HG03442 (cell line): ENCODE measurements around the gene GDPD4.

Experiments used
- ATAC-seq: cut with Tn5 transposase; IDR thresholded peaks from one replicate; pipeline ENCODE4 v1.9.1; 2021; ENCODE audit warnings: mild to moderate bottlenecking, moderate library complexity; ENCODE audit not compliant: unreplicated experiment

The GDPD4 gene

DNA sequence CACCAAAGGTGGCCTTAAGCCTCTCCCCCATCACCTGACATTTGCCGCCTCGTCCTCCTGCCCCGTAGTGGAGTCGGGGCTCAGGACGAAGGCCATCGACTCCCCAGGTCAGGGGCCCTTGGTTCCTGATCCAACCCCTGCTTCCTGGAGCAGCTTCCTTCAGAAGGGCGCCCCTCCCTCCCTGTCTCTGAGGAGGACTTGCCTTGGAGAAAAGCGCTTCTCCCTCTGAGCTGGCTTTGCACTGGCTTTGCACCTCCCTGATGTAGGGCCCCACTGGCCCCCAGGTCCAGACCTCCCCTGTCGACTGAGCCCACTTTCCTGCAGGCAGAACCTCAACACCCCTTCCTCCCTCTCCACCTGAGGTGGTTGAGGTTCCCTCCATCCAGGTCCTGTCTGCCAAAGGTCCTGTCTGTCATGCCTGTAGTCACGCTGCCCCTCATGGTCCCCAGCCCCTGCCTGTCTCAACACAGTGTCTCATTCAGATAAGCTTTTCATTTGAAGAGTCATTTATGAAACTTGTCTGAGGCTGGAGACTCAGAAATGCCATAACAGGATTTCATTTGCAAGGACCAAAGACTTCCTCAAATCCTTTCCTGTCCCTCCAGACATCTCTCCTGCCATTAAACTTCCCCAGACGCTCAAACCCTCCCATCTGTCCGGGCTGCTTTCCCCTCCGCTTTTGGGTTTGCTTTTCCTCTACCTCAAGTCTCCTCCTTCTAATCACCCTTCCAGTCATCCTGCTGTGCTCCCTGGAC lies 95.0 kb downstream of the GDPD4 start:
- ATAC-seq, result no peak

DNA sequence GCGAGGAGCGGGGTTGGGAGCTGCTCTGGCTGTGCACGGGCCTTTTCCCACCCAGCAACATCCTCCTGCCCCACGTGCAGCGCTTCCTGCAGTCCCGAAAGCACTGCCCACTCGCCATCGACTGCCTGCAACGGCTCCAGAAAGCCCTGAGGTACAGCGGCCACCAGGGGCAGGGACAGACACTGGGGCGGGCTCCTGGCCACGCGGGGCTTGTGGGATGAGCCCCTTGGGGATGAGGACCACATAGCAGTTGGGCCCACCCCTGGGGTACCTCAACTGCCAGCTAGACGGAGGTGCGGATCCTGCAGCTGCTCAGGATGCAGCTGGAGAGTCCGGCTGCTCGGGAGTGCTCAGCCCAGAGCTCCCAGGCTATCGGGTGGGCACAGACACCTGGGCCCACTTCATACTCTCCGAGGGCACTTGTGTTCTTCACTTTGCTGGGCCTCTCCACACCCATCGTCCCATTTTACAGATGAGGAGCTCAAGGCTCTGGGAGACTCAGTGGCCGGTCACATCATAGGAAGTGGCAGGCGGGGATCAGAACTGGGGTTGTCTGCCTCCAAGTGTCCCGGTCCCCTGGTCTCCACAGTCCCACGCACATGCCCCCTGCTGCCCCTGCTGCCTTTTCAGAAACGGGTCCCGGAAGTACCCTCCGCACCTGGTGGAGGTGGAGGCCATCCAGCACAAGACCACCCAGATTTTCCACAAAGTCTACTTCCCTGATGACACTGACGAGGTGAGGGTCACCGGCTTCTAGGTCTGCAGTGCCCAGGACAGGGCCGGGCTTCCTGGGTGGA lies 95.8 kb downstream of the GDPD4 start:
- no peak for ATAC-seq

DNA sequence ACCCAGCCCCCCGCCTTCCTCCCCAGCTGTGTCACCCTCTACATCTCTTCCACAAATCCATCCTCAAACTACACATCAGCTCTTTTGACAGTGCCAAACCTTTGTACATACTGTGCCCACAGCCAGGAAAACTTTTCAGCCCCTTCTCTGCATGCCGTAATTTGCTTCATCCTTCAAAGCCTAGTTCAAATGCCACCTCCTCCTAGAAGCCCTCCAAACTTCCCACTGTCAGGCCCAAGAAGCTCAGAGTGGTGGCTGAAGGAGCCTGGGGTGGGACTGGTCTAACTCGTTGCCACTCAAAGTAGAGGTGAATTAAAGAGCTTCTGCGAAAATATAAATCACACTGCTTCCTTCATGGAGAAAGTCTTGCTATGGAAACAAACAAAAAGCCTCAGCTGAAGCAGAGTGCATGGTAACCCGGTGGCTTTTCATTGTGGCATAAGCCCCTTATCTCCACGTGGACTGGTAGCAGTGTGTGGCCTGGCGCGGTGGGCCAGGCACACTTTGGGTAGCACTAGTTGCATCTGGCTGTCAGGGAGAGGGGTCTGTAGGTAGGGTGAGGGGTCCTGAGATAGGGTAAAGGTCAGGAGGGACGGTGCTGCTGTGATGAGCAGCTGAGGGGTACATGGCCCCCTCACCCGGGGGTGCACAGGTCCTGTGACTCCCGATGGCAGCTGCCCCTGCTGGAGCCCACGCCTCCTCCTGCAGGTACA lies 96.6 kb downstream of the GDPD4 start:
- ATAC-seq, result no peak

DNA sequence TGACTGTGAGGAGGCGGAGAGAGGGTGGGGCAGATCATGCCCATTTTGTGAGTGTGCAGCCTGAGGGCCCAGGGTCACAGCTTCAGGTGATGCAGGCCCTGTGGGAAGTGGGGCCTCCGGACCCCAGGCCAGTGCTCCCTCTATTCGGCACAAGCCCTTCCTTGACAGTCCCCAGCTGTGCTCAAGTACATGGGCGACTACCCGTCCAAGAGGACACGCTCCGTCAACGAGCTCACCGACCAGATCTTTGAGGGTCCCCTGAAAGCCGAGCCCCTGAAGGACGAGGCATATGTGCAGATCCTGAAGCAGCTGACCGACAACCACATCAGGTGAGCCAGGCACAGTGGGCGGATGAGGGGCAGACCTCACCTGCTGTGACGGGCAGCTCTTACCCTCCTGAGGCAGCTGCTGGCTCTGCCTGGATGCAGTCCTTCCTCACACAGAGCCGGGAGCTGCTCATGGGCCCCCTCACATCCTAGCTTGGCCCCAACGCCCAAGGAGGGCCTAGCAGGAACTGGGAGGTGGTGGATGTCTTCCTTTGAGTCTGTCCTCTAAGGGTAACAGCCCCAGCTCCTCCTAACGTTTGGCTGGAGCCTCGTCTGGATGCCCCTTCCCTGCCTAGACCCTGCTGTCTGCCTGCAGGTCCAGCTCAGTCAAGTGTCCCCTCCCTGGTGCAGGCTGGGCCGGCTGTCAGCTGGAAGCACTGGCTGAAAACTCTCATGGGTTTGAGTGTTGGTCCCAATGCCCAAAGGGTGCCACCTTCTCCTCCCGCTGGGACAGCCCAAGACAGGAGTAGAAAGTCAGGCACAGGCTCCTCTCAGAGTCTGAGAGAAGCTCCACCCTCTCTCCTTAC lies 97.4 kb downstream of the GDPD4 start:
- ATAC-seq, result no peak

DNA sequence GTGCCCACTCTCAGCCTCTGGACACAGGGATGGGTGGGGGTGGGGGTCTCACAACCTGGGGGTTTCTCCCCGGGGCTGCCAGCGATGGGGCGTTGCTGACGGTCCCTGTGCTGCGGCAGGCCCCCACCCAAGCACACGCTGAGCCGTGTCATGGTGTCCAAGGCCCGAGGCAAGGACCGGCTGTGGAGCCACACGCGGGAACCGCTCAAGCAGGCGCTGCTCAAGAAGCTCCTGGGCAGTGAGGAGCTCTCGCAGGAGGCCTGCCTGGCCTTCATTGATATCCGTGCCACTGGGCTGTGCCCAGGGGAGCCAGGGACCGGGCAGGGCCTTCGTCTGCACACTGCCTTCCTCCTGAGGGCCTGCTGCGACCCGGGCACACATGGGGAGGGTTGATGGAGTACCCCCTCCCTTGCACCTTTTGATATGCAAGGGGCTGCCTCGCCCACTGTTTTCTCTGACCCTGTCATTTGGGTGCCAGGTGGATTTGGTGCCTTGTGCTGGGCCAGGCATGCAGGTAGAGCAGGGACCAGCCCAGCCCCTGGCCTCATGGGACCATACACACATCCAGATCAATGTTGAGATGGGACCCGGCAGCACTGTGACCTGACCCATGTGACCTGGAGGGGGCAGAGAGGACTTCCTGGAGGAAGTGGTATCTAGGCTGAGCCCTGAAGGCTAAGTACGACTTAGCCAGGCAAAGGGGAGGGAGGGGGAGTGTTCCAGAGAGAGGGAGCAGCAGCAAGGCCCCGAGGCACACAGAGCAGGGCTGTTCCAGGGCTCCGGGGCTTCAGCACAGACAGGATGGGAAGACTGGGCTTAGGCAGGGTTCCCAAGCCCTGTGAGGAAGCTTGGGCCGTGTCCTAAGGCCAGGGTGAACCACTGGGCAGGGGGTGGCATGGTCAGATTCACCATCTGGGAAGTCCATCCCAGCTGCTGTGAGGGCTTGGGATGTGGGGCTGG lies 98.3 kb downstream of the GDPD4 start:
- ATAC-seq, result no peak

DNA sequence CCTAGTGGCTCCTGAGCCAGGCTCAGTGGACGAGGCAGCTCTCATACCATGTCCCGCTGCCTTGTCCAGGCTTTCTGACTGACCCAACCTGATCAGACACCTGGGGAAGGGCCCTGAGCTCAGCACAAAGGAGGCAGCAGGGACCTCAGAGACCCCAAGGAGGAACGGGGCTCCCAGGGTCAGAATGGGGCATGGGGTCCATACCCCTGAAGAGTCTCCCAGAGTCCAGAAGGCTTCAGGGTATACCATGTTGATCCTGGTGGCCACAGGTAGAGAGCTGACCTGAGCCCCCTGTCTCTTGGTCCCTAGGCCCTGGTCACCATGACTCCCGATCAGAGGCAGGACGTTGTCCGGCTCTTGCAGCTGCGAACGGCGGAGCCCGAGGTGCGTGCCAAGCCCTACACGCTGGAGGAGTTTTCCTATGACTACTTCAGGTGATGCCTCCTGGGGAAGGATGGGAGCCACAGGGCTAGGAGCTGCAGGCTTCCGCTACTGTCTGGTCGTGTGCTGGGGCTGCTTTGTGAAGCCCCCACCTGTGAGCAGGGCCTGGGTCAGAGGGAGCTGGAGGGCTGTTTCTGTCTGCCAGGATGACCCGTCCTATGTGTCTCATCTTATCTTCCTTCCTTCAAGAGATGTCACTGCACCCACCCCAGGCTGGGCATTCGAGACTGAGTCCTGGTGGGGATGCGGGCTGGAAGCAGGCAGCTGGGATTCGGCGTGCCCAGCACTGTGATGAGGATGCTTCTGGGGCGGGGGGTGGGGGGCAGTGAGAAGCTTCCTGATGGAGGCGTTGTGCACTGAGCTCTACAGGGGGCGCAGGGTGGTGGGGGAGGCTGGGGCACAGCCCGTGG lies 99.3 kb downstream of the GDPD4 start:
- ATAC-seq, result no peak

DNA sequence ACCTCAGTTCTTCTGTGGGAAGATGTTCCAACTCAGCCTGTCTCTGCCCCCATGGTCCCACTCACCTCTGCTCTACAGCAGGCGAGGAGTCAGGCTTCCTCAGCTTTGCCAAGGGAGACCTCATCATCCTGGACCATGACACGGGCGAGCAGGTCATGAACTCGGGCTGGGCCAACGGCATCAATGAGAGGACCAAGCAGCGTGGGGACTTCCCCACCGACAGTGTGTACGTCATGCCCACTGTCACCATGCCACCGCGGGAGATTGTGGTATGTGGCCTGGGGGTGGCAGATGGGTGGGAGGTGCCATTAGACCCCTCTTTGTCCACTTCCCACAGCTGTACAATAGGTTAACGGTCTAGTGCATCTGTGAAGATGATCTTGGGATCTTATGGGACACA lies 100.1 kb downstream of the GDPD4 start:
- no peak for ATAC-seq

DNA sequence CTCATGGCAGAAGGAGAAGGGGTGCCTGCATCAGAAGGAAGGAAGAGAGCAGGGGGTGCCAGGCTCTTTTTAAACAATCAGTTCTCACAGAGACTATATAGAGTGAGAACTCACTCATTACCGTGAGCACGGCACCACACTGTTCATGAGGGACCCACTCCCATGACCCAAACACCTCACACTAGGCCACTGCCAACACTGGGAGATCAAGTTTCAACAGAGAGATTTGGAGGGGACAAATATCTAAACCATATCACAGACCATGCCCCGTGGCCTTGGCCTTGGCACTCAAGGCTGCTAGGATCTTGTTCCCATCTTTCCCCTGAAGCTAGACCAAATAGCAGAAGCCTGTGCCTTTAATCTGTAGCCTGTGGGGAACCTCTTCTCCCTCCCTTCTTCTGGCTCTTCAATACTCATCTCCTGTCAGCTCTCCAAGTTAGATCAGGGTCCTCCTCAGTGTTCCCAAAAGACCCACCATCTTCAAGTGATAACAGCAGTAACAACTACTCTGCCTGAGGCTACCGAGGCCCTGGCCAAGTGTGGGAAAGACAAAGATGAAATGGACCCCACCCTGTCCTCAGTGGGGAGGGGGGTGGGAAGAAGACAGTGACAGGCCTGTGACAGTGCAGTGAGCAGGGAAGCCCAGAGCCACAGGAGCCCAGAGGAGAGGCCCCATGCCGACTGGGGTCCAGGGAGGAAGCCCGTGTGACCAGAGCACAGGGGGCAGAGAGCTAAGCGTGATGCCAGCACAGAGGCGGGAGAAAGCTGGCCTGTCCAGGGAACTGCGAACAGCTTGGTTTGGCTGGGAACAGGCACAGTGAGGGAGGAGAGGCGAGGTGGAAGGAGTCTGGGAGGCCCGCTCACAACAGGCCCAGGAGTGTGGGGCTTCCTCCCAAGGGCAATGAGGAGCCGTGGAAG lies 100.9 kb downstream of the GDPD4 start:
- ATAC-seq, result no peak

DNA sequence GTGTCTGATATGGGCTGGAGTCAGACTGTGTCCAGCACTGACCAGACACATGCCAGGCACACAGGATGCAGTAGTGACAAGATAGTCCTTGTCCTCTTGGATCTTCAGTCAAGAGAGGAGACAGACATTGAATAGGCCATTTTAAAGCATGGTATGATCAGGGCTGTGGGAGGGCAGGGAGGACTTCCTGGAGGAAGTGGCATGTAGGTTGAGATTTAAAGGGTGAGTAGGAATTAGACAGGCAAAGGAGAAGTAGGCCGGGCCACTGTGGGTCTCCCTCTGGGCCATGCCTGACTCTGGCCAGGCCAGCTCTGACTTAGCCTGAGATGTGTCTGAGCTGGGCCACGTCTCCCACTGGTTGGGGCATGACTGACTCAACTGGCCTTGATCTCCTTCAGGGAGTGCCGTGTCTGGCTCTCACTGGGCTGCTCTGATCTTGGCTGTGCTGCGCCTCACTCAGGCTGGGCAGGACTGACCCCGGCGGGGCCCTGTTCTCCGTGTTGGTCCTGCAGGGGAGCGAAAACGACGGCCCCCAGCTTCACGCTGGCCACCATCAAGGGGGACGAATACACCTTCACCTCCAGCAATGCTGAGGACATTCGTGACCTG lies 102.2 kb downstream of the GDPD4 start:
- ATAC-seq, result no peak

DNA sequence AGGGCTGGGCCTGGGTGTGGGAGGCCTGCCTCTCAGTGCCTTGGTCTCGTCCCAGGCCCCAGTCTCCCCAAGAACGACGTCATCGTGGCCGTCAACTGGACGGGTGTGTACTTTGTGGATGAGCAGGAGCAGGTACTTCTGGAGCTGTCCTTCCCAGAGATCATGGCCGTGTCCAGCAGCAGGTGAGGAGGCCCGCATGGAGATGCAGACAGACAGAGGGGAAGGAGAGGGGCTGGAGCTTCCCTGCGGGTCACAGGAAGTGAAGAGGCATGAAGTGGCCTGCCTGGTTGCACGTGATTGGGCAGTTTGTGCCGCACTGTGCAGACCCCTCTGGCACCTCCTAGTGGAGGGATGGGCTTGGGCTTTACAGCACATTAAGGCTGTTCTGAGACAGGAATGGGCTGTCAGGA lies 103.0 kb downstream of the GDPD4 start:
- ATAC-seq, result no peak

DNA sequence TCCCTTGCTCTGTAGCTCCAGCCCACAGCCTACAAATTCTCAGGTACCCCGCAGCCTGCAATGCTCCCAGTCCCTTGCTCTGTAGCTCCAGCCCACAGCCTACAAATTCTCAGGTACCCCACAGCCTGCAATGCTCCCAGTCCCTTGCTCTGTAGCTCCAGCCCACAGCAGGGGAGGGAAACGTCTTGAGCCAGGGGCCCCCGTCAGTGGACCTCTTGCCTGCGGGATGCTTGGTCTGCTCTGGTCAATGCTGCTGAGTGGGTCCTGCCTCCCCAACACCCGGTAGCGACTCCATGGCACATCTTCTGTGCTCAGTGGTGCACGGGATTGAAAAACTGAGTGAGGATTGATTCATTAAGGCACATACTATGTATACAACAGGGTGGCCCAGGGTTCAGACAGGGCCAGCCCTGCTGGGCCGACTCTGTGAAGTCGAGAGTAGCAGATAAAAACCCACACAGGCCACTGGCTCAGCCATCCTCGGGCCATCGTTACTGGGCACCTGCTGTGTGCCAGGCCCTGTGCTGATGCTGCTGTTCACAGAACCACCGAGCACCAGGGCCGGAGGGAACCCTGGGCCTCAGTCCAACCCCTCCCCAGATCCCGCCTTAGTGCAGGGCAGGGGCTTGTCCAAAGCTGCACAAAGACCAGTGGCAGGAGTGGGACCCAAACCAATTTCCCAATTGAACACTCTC lies 103.7 kb downstream of the GDPD4 start:
- no peak for ATAC-seq

DNA sequence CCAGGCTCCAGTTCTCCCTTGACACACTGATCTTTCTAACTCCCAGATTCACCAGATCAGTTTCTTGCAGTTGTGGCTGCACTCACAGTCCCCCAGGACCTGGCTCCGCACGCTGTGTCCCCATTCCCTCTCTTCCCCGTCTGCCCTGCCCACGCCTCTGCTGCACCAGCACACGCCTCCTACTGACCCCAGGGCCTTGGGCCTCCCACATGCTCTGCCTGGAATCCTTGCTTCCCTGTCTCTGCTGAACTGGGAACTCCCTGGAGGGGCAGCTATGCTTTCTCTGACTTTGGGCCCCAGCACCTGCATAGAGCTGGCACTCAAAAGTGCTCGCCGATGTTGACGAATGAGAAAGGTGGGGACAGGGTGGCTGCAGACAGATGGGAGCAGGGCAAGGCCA lies 104.5 kb downstream of the GDPD4 start:
- no peak for ATAC-seq

DNA sequence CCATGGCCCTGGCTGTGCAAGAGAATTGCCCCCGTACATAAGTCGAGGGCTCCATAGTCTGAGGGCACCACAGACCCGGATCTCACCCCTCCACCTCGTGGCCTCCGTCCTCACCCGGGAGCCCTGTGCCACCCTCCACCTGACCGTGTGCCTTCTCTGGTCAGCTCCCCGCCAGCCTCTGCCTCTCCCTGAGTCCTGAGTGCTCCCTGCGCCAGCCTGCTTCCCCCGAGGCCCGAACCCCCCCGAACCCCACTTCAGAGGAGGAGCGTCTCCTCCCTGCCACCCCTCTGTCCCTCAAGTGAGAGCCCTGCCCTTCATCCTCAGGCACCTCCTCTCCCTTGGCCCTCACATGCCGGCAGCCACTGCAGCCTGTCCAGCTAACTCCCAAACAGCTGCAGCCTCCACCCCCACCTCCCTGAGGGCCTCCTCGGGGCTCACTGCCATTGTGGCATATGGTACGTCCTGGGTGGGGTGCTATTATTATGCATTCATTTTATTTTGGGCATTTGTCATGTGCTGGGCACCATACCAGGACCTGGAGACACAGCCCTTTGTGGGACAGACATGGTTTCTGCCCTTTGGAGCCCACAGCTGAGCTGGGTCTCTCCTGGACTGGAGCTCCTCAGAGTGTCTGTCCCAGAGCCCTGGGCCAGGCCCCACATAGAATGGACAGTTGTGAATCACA lies 106.3 kb downstream of the GDPD4 start:
- ATAC-seq, result no peak

DNA sequence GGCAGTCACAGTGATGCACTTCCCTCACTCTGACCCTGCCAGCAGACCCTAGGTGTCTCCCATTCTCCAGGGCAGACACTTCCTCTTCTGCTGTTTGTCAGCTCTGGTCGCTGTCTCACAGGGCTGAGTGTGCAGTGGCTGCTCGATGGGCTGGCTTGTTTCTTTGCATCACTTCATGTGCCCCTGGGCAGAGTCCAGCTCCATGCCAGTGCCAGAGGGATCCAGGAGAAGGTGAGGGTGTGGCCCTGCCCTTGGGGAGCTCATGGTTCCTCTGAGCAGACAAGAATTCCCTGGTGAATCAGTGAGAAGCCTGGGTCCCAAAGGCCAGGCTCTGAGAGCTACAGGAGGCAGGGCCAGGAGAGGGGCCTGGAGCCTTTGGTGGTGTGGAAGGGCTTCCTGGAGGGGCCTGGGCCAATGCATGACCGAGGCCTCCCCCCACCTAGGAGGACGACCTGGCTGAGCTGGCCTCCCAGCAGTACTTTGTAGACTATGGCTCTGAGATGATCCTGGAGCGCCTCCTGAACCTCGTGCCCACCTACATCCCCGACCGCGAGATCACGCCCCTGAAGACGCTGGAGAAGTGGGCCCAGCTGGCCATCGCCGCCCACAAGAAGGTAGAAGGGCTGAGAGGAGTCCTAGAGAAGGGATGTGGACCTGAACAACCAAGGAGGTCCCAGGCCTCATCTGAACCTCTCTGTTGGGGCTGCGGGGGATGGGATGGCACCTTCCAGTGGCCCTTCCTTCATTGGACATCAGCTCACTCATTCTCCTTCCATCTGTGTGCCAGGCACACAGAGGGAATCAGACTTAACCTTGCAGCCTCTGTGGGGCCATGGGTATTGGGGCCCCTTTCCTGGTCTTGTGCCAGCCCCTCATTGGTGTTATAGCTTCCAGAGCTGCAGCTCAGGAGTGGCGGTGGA lies 107.3 kb downstream of the GDPD4 start:
- no peak for ATAC-seq

DNA sequence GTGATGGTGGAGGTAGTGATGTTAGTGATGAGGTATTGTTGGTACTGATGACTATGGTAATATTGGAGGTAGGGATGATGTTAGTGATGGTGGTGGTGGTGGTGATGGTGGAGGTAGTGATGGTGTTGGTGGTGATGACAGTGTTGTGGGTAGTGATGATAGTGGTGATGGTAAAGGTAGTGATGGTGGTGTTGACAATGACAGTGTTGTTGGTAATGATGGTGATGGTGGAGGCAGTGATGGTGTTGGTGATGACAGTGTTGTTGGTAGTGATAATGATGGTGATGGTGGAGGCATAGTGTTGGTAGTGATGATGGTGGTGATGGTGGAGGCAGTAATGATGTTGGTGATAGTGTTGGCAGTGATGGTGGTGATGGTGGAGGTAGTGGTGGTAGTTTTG lies 108.3 kb downstream of the GDPD4 start:
- no peak for ATAC-seq
